ENCODE results near the gene SPR. TPM values are rescaled to one million over a fixed set of nuclear protein-coding genes. Genes with fewer than 3 reads are reported as not detected.

SPR gene
- total RNA-seq, 2 donors from 2014 or later = 13.7 to 15.2 TPM

DNA sequence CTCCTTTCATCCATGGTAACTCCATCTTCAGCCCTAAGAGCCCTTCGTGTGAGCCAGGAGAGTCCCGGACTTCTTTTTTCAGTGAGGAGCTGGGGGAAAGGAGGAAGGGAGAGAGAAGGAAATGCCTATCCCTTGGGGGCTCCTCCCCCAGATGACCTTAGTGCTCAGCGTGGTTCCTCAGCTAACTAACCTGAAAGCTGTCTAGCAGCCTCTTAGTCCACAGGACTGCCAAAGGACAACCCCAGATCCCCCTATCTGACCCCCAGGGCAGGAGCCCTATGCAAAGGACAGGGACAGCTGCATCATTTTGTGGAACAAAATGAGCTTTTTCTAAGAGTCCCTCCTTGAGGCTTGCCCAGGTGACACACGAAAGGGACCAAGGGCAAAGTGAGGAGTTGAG, 7.9 kb downstream of the SPR start:
- Histone ChIP-seq H3K36me3 (ENCODE audit: control insufficient read depth, insufficient read depth, low read length) (no peaks in the 10 kb centered on the region), H3K4me3 (ENCODE audit: low read length) (no peak overlapping the region), H3K27me3 (ENCODE audit: control insufficient read depth, insufficient read depth, low read length, poor library complexity, severe bottlenecking) (peaks cover 47% of the 10 kb centered on the region), H3K27ac (ENCODE audit: low read depth, low read length) (no peak overlapping the region), H3K9ac (ENCODE audit: extremely low read depth, low read length, poor library complexity, severe bottlenecking) (no peak overlapping the region), H3K4me1 (ENCODE audit: control insufficient read depth, insufficient read depth, low read length) (peaks cover 3% of the 10 kb centered on the region), H3K9me3 (ENCODE audit: control insufficient read depth, low read length) (no peaks in the 10 kb centered on the region)
- Mint-ChIP-seq H3K4me3 (no peak overlapping the region), H3K4me1 (peaks cover 8% of the 10 kb centered on the region), H3K27me3 (ENCODE audit: insufficient read depth) (peaks cover 61% of the 10 kb centered on the region), H3K36me3 (ENCODE audit: low read depth) (no peaks in the 10 kb centered on the region), H3K27ac (no peak overlapping the region), H3K9me3 (no peaks in the 10 kb centered on the region)
- DNase-seq = peak; percentile 63
- 34 to 55% methylated on average over 1 to 4 of the region's 4 CpGs for WGBS, 2 experiments (ENCODE audit: insufficient coverage in 1 of 2, insufficient read length in 1 of 2)
- TF ChIP-seq, protein P1, sequence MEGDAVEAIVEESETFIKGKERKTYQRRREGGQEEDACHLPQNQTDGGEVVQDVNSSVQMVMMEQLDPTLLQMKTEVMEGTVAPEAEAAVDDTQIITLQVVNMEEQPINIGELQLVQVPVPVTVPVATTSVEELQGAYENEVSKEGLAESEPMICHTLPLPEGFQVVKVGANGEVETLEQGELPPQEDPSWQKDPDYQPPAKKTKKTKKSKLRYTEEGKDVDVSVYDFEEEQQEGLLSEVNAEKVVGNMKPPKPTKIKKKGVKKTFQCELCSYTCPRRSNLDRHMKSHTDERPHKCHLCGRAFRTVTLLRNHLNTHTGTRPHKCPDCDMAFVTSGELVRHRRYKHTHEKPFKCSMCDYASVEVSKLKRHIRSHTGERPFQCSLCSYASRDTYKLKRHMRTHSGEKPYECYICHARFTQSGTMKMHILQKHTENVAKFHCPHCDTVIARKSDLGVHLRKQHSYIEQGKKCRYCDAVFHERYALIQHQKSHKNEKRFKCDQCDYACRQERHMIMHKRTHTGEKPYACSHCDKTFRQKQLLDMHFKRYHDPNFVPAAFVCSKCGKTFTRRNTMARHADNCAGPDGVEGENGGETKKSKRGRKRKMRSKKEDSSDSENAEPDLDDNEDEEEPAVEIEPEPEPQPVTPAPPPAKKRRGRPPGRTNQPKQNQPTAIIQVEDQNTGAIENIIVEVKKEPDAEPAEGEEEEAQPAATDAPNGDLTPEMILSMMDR (conservative IDR thresholded peaks at IDR 0.05) = no peak

- Histone ChIP-seq H3K27ac (ENCODE audit: low read depth, low read length) (no peak overlapping the region), H3K4me3 (ENCODE audit: low read length) (no peak overlapping the region), H3K27me3 (ENCODE audit: control insufficient read depth, insufficient read depth, low read length, poor library complexity, severe bottlenecking) (peaks cover 47% of the 10 kb centered on the region), H3K9ac (ENCODE audit: extremely low read depth, low read length, poor library complexity, severe bottlenecking) (no peak overlapping the region), H3K36me3 (ENCODE audit: control insufficient read depth, insufficient read depth, low read length) (no peaks in the 10 kb centered on the region), H3K9me3 (ENCODE audit: control insufficient read depth, low read length) (no peaks in the 10 kb centered on the region), H3K4me1 (ENCODE audit: control insufficient read depth, insufficient read depth, low read length) (peaks cover 3% of the 10 kb centered on the region)
- TF ChIP-seq, protein P1 (conservative IDR thresholded peaks at IDR 0.05) = no peak
- H3K36me3 Mint-ChIP-seq (ENCODE audit: low read depth) = no peaks in the 10 kb centered on the region
- DNase-seq = peak; percentile 55
- no peak overlapping the region for H3K4me3 Mint-ChIP-seq
- H3K27me3 Mint-ChIP-seq (ENCODE audit: insufficient read depth) = peaks cover 68% of the 10 kb centered on the region
- WGBS, 2 experiments (ENCODE audit: insufficient coverage in 1 of 2, insufficient read length in 1 of 2) = 71 to 81% methylated on average over 6 to 16 of the region's 16 CpGs
- no peaks in the 10 kb centered on the region for H3K9me3 Mint-ChIP-seq
- H3K4me1 Mint-ChIP-seq = peaks cover 10% of the 10 kb centered on the region
- H3K27ac Mint-ChIP-seq = no peak overlapping the region
Observed at GRCh38 chr2:72895759-72896281, 8.6 kb downstream of the SPR start.

DNA sequence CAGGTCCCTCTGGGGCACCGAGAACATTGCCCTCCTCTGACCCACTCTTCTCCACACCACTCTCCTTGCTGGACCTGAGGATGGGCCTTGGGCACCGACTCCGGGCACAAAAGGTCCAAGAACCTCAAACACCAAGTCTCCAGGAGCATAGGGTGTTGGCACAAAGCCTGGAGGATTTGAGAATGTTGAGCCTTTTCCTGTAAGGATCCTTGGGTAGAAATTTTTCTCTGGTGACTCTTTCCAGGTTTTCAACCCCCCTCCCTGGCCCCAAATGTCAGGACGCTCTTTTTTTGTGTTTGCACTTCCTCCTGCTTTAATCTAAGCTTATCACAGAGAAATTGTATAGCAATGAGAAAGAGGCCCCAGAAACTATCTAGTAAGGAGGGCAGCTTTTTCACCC, 9.2 kb downstream of the SPR start:
- Mint-ChIP-seq H3K4me3 (no peak overlapping the region), H3K27ac (no peak overlapping the region), H3K9me3 (no peaks in the 10 kb centered on the region), H3K4me1 (peaks cover 15% of the 10 kb centered on the region), H3K27me3 (ENCODE audit: insufficient read depth) (peaks cover 74% of the 10 kb centered on the region), H3K36me3 (ENCODE audit: low read depth) (no peaks in the 10 kb centered on the region)
- TF ChIP-seq, protein P1 (conservative IDR thresholded peaks at IDR 0.05) = no peak
- Histone ChIP-seq H3K36me3 (ENCODE audit: control insufficient read depth, insufficient read depth, low read length) (no peaks in the 10 kb centered on the region), H3K27ac (ENCODE audit: low read depth, low read length) (no peak overlapping the region), H3K27me3 (ENCODE audit: control insufficient read depth, insufficient read depth, low read length, poor library complexity, severe bottlenecking) (peaks cover 47% of the 10 kb centered on the region), H3K4me3 (ENCODE audit: low read length) (no peak overlapping the region), H3K4me1 (ENCODE audit: control insufficient read depth, insufficient read depth, low read length) (peaks cover 6% of the 10 kb centered on the region), H3K9me3 (ENCODE audit: control insufficient read depth, low read length) (no peaks in the 10 kb centered on the region), H3K9ac (ENCODE audit: extremely low read depth, low read length, poor library complexity, severe bottlenecking) (no peak overlapping the region)
- WGBS, 2 experiments (ENCODE audit: insufficient coverage in 1 of 2, insufficient read length in 1 of 2) = 91% methylated on average over 4 of the region's 4 CpGs; no CpG with 5 or more reads in 1 of the 2 experiments
- no peak for DNase-seq
